Stimulated activated CD8-positive, alpha-beta memory T cell treated with anti-CD3 and anti-CD28 coated beads, Interleukin-7, amount 100 ng/mL, for 24 hours (primary cell): Measurements from ENCODE around the gene WNT5A.
"Not testable (repeated sequence)": the region's sequence is repeated elsewhere in the genome, so short reads cannot be mapped to it uniquely, and the experiment has no call there.

Experiments used
- DNase-seq: peaks from one replicate; pipeline ENCODE4 v3.0.0-alpha.2; 2020; ENCODE audit warnings: low read depth

The WNT5A gene

DNA sequence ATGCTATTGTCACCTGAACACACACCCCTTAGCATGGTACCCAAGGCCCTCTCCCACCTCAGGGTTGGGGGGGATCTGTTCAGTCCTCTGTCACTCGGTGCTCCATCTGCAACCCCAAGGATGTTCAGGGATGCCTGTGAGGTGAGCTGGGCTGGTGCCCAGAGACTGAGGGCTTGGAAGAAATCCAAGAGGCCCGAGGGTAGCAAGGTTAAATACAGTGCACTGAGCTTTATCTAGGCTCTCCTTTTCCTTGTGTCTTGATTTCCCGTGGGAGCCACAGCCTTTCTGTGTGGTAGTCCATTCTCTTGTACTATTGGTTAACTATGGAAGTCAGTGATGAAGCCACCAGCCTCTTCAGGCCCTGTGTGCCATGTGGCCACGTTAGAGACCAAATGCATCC lies 18.7 kb upstream of the WNT5A start:
- DNase-seq, result no peak

DNA sequence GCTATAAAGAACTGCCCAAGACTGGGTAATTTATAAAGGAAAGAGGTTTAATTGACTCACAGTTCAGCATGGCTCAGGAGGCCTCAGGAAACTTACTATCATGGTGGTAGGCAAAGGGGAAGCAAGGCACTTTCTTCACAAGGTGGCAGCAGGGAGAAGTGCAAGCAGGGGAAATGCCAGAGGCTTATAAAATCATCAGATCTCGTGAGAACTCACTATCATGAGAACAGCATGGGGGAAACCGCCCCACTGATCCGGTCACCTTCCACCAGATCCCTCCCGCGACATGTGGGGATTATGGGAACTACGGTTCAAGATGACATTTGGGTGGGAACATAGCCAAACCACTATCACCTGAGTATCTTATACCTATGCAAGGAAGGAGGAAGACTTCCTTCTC lies 18.0 kb upstream of the WNT5A start:
- not testable (repeated sequence) for DNase-seq

DNA sequence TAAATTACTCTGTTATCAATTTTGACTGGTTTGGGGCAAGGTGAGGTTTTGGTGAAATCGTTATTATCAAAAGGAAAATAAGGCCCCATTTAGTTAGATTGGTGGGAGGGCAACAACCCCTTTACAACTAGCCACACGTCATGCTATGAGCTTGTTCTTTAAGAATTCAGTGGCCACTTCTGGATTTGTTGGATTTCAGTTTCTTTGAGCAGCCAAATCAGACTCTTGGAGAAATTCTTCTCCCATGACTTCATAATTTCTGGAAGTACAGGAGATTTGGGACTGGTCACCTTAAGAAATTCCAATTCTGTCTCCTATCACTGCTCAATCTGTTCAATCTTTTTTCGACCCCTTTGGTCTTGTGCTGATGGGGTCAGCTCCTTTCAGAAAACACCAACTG lies 14.8 kb upstream of the WNT5A start:
- no peak for DNase-seq

DNA sequence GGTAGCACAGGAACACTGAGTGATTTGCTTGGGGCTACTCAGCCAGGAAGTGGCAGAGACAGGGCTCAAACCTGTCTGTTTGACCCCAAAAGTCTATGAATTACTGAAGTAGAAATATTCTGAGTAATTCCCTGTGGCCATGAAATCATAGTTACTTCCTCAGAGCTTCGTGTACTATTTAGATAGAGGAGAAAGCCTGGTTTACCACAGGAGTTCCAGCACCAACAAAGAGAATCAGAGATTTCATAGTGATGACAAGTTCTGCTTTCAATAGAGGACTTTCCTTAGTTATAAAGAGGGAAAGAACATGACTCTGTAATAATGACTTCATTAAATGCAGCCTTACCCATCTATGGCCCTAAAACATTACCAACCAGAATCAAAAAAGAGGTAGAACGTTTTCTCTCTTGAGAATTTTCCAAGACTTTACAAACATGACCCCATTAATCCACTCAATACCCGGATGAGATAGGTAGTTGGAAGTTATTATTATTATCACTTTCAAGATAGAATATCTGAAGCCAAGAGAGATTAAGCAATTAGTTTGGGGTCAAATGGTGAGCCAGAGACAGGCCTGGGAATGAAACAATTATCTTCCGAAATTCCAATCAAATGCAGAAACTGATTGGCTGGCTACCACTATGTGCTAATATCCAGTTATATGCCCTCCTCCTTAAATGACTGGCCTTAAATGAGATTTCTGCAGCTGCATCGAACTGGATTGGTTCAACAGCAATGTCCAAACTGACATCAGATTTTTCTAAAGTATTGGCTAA lies 13.6 kb upstream of the WNT5A start:
- no peak for DNase-seq

DNA sequence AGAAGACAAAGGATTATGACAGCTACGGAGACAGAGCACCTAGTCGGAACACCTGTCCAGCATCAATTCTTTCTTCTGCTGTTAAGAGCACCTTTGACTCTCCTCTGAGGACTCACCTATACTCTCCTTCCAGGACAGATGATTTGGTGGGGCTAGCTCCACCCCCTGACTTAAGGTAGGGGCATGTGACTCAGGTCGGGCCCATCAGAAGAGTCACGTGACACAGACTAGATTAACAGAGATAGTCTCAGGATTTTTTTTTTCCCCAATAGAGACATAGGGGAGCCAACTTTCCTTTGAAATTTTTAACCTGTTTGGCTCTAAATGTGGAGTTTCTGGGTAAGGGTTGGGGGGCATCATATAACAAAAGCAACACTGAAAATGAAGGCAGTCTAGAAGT lies 11.4 kb upstream of the WNT5A start:
- no peak for DNase-seq

DNA sequence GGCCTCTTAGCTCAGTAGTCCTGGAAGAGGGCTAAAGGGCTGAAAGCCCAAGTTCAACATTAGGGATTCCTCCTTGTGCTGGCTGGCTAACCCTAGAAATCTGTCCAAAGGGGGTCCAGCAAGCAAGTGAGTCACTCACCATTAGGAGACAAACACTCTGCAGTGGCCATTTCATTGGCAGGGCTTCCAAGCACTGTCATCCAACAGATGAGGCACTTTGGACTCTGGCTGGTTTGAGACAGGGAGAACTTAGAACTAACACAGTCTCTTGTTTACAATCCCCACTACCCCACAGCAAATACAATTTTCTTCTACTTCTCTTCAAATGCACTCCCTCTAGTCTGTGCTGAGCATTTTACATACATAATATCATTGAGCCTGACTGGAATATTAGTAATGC lies 10.1 kb upstream of the WNT5A start:
- DNase-seq, result no peak

DNA sequence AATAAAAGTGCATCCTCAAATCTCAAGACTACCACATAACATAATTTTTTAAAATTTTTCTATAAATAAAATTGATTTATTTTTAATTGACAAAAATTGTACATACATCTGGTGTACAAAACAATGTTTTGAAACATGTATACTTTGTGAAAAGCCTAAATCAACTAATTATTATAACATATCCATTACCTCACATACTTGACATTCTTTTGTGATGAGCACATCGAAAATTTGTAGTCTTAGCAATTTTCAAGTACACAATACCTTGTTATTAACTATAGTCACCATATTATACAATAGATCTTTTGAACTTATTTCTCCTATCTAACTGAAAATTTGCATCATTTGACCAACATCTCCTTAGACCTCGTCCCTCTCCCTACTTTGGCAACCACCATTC lies 7.9 kb upstream of the WNT5A start:
- no peak for DNase-seq

DNA sequence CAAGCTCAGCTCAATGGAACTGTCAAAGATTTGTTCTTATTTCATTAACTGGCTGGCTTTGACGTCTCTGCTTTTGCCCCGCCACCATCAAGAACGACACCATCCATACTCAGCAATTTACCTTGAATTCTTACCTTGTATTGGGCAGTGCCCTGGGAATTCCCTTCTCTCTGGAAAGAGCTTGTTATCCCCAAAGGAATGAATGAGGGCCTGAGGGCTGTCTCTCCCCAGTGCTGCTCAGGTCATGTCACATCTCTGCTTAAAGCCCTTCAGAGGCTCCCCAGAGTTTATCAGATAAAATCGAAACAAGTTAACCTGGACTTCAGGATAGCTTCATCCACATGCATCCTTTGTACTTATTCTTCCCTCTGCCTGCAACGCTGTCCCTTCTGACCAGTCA lies 5.9 kb upstream of the WNT5A start:
- no peak for DNase-seq

DNA sequence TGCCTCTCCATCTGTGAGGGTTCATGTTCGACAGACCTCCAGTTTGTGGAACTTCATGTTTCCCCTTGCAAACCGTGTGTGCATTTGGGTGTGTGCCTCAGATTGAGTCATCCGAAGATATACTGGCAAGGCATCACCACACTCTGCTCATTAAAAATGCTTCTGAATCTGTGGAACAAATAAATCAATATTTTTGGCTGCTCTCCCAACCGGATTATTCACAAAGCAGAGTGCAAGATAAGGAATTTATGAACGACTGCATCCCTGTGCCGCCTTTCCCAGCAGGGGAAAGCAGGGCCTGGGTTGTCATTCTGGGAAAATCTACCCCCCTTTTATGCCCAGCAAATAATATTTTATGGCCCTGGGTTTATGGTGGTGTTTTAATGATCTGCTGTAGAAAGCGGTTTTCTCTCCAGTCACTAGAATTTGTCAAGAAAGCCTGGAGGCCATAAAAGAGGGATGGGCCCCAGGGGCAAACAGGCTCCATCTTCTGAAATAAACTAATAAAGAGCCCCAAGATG lies 4.2 kb upstream of the WNT5A start:
- no peak for DNase-seq

DNA sequence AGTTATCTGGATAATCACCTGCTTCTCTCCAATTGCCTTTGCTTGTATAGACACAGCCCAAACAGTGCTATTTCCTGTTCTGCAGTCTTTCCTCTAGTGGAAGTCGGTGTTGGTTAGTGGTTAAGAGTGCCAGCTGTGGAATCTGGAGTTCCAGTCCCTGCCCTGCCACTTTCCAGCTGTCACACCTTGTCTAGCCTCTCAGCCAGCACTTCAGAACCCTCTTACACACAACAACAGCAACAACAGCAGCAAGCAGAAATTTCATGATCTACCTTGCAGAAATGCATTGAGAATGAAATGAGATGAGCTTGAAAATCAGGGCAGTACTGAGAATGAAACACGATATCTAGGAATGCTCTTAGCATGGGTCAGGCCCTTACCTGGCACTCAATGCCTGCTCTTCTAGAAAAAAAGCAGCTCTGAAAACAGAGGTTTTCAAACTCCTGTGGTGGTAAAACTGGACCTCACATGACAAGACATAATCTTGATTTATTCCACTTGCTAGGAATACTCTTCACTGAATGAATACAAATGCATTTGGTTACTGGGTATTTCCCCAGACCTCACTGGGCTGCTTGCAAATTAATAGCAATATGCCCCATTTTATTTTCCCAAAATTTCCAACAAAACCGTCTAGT lies 3.3 kb upstream of the WNT5A start:
- DNase-seq, result no peak

DNA sequence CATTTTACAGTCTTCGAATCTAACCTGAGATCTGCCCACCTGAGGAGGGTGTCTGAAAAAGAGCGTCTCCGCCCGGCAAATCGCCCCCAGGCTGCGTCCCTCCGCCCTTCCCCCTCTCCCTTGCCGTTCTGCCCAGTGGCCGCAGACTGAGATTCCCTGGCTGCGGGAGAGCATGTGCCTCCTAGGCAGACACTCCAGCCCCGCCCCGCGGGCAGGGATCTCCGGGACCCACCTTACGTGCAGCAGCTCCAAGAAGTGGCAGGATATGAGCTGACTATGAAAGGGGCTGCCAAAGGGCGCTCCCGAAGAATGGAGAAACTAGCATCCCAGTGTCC lies 2.7 kb upstream of the WNT5A start:
- DNase-seq, result no peak

DNA sequence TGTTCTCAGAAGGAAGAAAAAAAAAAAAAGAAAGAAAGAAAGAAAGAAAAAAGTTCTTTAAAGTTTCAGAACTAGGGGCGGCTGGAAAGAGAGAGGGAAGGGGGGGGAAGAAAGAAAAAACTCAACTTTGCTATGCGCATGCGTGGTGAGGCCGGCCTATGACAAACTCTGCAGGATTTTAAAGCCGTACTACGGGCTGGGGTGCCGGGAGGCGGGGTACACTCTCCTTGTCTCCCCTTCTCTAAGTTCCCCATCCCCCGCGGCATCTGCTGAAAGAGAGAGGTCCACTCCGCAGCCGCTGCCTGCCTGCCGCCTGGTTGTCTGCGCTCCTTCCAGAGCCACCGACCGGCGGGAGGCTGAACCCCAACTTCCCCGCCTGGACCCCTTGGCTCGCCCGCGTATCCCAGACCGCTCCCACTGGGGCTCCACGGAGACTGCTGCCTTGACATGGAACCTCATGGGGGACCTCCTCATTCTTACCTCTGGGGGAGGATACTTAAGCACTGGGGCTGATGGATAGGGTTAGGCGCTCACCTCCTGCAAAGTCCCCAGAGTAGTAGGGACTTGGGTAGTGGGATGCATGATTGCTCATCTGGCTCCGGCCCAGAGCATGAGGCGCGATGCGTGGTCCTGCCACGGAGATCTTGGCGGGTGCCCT lies 1.4 kb upstream of the WNT5A start:
- DNase-seq, result no peak

DNA sequence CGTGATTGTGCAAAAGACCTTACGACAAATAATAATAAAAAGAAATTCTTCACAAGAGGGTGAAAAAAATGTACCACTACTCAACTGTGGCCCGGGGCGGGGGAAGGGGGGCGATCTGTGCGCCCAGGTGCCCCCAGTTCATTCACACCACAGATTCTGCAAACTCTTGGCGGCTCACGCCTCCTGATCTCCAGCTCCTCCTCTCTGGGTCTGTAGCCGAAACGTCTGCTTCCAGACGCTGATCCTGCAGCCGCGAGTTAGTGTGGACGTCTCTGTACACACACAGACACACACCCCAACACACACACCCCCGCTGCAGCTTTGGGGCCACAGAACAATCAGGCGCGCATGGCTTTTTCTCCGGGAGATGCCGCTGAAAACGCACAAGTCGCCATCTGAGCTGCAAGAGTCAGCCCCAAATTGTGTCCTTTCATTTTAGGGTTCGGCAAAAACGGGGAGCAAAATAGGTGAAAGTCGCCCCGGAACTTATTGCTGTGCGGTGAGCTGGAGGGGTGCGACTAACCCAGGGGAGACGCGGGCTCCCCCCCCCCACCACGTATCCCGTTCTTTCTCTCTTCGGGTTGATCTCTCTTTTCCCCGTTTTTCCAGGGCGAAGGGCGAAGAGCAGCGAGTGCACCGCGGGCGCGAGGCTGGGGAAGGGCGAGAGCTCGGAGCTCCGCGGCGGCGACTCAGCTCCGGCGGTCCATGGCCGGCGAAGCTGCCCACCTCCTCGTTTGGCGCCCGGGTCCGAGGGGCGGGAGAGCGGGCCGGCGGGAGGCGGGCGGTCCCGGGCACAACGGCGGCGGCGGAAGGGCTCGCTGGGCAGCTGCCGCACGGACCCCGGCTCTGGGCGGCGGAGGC lies 505 bp upstream of the WNT5A start:
- DNase-seq, result no peak

DNA sequence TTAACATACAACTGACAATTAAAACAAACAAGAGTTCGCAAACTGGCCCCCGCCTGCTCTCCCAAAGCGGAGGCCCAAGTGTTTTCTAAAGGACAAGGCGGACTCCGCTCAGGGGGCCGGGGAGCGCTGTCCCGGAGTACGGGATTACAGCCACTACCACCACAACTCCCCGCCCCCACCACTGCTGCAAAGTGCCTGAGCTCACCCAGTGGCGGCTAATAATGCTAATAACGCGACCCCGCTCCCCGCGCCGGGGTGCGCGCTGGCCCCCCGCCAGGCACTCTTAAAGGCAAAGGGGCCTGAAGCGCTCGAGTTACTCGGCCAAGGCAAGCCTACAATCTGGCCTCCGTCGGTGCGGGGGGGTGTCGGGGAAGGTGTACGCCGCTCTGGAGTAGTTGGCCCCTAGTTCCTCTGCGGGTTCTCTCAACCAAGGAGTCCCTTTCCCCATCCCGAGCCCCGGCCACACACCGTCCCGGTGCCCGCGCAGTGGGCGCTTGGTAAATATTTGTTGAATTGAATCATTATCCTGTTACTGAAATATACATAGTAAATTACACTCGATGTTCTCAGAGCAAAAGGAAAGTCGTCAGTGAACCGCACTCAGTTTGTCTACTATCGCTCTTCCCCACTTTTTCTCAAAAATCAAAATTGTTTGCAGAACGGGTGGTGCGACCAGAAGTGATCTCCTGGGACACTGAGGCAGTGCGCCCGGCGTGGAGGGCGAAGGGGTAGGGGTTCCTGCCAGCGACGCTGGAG lies 827 bp downstream of the WNT5A start:
- DNase-seq, result no peak

DNA sequence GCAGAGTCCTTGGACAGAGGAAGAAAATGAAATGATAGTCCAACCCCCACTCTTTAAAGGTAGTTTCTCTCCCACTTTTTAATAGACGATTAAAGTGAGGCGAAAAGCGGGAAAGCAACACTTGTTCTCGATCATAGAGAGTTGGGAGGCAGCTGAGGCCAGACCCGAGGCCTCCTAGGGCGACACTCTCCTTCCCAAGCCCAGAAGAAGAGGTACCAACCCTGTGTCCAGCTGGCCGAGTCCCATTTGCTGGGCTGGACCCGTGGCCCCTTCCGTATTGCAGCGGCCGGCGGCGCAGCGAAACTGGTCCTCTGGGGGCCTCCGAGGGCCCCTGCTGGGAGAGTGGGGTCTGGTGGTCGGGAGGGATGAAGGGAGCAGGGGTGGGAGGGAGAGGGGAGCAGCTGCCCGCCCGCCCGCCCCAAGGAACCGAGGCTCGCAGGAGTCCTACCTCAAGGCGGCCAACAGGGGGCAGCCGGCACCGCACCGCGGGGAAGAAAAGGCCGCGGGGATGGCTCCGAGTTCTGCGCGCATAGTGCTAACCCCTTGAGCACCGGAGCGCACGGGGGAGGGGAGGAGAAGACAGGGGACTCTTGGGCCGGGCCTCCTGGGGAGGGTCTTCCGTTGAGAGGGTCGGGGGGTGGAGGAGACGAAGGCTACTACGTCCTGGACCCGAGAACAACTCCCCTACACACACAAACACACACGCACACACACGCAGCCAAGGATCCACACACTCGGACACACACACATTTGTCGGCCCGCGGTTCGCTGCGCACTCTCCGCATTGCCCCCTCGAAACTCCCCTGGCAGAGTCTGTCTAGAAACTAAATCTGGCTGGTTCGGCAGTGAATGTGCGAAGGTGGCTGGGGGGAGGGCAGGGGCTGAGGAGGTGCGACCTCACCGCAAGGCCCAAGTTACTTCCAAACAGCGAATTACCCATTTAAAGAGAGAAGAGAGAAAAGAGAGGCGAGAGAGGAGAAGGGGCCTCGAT lies 2.0 kb downstream of the WNT5A start:
- DNase-seq, result no peak

DNA sequence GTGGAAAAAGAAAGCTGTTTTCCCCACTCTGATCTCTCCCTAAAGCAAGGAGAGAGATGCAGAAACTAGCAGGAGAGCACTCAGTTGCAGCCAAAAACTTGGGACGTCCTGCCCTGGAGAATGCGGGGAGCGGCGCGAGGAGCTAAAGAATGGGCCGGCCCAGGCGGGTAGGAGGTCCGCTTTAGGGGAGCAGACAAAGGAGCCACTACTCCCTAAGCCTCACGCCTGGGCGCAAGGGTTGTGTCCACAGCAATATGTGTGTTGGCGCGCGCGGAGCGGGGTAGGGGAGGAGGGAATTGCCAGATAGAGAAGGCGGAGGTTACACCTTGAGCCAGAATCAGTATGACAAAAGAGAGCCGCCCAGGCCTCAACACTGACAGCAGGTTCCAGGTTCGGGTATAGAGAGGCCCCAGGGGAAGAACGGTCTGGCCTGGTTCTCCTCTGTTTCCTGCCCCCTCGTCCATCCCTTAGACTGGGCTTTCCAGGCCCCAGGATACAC lies 2.9 kb downstream of the WNT5A start:
- no peak for DNase-seq

DNA sequence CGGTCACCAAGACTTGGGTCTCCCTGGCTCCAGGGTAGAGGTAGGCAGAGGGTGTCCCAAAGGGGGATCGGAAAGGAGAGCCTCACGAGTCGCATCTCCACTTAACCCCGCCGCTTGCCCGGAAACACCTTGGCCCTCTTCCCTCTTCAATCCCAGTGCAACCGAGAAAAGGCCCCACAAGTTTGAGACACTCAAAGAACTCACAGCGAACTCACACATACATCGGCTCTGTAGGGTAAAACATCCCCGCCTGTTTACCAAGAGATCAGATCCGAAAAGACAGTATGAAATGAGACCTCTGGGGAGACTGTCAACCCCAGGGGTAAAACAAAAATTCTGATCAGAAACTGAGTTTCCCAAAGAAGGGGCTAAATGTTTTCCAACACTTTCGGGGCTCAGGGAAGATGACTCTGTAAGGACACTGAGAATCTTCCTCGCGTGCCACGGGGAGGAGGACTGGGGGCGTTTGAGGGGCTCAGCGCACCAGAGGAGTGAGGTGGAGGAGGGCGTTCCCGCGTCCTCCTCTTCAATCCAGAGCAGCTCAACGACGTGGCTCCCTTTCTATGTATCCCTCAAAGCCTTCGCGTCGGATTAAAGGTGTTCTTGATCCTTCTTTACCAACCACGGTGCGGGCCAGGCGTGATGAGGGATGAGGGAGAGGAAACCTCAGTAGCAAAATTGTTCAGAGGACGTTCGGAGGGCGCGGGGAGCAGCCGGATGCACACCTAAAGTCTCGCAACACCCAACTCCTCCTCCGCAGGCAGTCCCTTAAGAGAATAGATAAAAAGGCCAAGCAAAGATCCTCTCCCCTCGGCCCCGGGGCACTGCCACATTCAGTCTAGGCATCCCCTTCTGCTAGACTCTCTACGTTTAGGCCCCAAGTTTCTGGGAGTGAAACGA lies 3.7 kb downstream of the WNT5A start:
- DNase-seq, result no peak

DNA sequence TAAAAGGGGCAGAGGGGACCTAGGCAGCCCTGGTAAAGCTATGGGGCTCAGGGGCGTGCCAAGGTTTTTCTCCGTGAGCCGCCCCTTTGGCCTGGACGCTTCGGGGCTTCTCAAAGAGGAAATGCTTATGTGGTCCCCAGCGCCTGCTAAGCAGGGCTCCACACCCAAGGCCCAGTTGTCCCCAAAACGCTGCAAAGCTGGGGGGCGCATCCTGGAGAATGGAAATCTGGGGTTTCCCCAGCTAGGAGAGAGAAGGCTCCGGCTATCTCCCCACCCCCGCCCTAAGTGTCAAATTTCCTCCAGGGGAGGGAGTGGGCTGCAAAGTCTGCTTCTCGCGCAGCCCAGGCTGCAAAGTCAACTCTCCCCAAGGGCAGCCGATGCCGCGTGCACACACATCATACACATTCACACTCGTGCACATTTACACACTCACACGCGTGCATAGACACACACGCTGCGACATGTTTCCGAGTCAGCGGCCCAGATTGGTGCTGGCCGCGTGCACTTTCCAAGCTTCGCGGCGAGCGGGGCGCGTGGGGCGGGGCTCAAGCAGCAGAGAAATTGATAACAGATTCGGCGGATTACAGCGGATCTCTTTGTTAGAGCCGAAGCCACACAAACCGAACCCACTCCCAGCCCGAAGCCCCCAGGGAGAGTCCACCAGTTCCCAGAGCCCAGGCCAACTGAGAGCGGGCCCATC lies 4.5 kb downstream of the WNT5A start:
- no peak for DNase-seq
